ENCODE data around the gene PYDC1.

The PYDC1 gene

GRCh38 chr16:31193874-31194273 lies 23.1 kb downstream of the PYDC1 start:
- Histone ChIP-seq H3K36me3 (ENCODE audit: control insufficient read depth, insufficient read depth, low read length) (peaks cover 84% of the 10 kb centered on the region), H3K27me3 (ENCODE audit: control insufficient read depth, insufficient read depth, low read length) (no peaks in the 10 kb centered on the region), H3K27ac (ENCODE audit: low read depth, low read length) (no peak overlapping the region), H3K4me1 (ENCODE audit: control insufficient read depth, insufficient read depth, low read length) (no peaks in the 10 kb centered on the region), H3K4me3 (ENCODE audit: low read depth, low read length) (no peak overlapping the region), H3K9me3 (ENCODE audit: control insufficient read depth, insufficient read depth, low read length) (no peaks in the 10 kb centered on the region), H3K9ac (ENCODE audit: low read depth, low read length) (no peak overlapping the region)

- H3K9me3 ChIP-seq (ENCODE audit: control insufficient read depth, insufficient read depth, low read length): no peaks in the 10 kb centered on the region
- no peak overlapping the region for H3K9ac ChIP-seq (ENCODE audit: low read depth, low read length)
- no peaks in the 10 kb centered on the region for H3K4me1 ChIP-seq (ENCODE audit: control insufficient read depth, insufficient read depth, low read length)
- no peak overlapping the region for H3K27ac ChIP-seq (ENCODE audit: low read depth, low read length)
- H3K36me3 ChIP-seq (ENCODE audit: control insufficient read depth, insufficient read depth, low read length): peaks cover 92% of the 10 kb centered on the region
- H3K27me3 ChIP-seq (ENCODE audit: control insufficient read depth, insufficient read depth, low read length): no peaks in the 10 kb centered on the region
- H3K4me3 ChIP-seq (ENCODE audit: low read depth, low read length): no peak overlapping the region
Observed at GRCh38 chr16:31192856-31193642, 23.9 kb downstream of the PYDC1 start.

DNA sequence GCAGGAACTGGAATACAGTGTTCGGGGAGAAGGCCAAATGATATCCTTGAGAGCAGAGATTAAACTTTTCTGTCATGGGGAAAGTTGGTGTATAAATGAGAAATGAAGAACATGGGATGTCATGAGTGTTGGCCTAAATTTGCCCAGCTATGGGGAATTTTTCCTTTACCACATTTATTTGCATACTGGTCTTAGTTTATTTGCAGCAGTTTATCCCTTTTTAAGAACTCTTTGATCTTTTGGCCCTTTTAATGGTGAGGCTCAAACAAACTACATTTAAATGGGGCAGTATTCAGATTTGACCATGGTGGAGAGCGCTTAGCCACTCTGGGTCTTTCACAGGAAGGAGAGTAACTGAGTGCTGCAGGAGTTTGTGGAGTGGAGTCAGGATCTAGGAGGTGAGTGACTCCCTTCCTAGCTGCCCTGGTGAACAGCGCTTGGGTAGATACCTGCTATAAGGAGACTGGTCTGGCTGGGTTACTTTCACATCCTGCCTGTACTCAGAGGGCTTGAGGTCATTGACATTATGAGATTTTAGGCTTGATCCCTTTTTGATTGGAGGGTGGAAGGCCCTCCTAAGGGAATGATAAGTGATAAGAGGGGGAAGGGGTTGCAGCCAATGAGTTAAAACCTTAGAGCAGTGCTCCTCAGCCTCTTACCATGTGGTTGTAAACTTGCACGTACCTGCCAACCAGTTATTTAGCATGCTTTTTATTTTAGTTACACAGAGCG lies 25.1 kb downstream of the PYDC1 start:
- Histone ChIP-seq H3K36me3 (ENCODE audit: control insufficient read depth, insufficient read depth, low read length) (peaks cover 98% of the 10 kb centered on the region), H3K4me3 (ENCODE audit: low read depth, low read length) (no peak overlapping the region), H3K4me1 (ENCODE audit: control insufficient read depth, insufficient read depth, low read length) (no peaks in the 10 kb centered on the region), H3K27ac (ENCODE audit: low read depth, low read length) (no peak overlapping the region), H3K27me3 (ENCODE audit: control insufficient read depth, insufficient read depth, low read length) (no peaks in the 10 kb centered on the region), H3K9me3 (ENCODE audit: control insufficient read depth, insufficient read depth, low read length) (no peaks in the 10 kb centered on the region), H3K9ac (ENCODE audit: low read depth, low read length) (no peak overlapping the region)

- Histone ChIP-seq H3K9me3 (ENCODE audit: control insufficient read depth, insufficient read depth, low read length) (no peaks in the 10 kb centered on the region), H3K27ac (ENCODE audit: low read depth, low read length) (no peak overlapping the region), H3K36me3 (ENCODE audit: control insufficient read depth, insufficient read depth, low read length) (peaks cover 99% of the 10 kb centered on the region), H3K27me3 (ENCODE audit: control insufficient read depth, insufficient read depth, low read length) (no peaks in the 10 kb centered on the region), H3K4me1 (ENCODE audit: control insufficient read depth, insufficient read depth, low read length) (no peaks in the 10 kb centered on the region), H3K9ac (ENCODE audit: low read depth, low read length) (no peak overlapping the region), H3K4me3 (ENCODE audit: low read depth, low read length) (no peak overlapping the region)
Observed at GRCh38 chr16:31190818-31191444, 26.0 kb downstream of the PYDC1 start.

DNA sequence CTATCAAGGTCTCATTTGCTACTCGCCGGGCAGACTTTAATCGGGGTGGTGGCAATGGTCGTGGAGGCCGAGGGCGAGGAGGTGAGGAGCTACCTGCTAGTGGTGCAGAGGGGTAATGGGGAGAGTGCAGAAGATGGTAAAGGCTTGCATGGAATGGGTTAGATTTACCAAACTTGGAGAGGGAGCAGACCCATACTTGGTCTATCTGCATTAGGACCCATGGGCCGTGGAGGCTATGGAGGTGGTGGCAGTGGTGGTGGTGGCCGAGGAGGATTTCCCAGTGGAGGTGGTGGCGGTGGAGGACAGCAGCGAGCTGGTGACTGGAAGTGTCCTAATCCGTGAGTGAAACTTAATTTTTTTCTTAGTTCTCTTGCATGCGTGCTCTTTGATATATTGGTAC lies 26.9 kb downstream of the PYDC1 start:
- Histone ChIP-seq H3K4me1 (ENCODE audit: control insufficient read depth, insufficient read depth, low read length) (no peaks in the 10 kb centered on the region), H3K9ac (ENCODE audit: low read depth, low read length) (no peak overlapping the region), H3K36me3 (ENCODE audit: control insufficient read depth, insufficient read depth, low read length) (peaks cover 100% of the 10 kb centered on the region), H3K9me3 (ENCODE audit: control insufficient read depth, insufficient read depth, low read length) (no peaks in the 10 kb centered on the region), H3K27me3 (ENCODE audit: control insufficient read depth, insufficient read depth, low read length) (no peaks in the 10 kb centered on the region), H3K4me3 (ENCODE audit: low read depth, low read length) (no peak overlapping the region), H3K27ac (ENCODE audit: low read depth, low read length) (no peak overlapping the region)

DNA sequence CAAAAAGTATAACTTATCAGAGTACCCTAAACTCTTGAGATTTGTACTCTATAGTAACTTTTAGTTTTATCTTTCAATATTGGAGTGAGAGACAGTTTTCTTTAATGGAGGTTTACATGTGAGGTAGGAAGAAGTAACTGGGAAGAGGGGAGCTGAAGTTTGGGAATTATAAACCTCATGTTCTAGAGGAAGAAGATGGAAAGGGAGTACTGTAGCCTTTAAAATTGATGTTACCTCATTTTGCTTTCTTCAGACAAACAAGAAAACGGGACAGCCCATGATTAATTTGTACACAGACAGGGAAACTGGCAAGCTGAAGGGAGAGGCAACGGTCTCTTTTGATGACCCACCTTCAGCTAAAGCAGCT lies 27.5 kb downstream of the PYDC1 start:
- Histone ChIP-seq H3K27me3 (ENCODE audit: control insufficient read depth, insufficient read depth, low read length) (no peaks in the 10 kb centered on the region), H3K9ac (ENCODE audit: low read depth, low read length) (no peak overlapping the region), H3K36me3 (ENCODE audit: control insufficient read depth, insufficient read depth, low read length) (peaks cover 99% of the 10 kb centered on the region), H3K4me3 (ENCODE audit: low read depth, low read length) (no peak overlapping the region), H3K9me3 (ENCODE audit: control insufficient read depth, insufficient read depth, low read length) (no peaks in the 10 kb centered on the region), H3K4me1 (ENCODE audit: control insufficient read depth, insufficient read depth, low read length) (no peaks in the 10 kb centered on the region), H3K27ac (ENCODE audit: low read depth, low read length) (no peak overlapping the region)

DNA sequence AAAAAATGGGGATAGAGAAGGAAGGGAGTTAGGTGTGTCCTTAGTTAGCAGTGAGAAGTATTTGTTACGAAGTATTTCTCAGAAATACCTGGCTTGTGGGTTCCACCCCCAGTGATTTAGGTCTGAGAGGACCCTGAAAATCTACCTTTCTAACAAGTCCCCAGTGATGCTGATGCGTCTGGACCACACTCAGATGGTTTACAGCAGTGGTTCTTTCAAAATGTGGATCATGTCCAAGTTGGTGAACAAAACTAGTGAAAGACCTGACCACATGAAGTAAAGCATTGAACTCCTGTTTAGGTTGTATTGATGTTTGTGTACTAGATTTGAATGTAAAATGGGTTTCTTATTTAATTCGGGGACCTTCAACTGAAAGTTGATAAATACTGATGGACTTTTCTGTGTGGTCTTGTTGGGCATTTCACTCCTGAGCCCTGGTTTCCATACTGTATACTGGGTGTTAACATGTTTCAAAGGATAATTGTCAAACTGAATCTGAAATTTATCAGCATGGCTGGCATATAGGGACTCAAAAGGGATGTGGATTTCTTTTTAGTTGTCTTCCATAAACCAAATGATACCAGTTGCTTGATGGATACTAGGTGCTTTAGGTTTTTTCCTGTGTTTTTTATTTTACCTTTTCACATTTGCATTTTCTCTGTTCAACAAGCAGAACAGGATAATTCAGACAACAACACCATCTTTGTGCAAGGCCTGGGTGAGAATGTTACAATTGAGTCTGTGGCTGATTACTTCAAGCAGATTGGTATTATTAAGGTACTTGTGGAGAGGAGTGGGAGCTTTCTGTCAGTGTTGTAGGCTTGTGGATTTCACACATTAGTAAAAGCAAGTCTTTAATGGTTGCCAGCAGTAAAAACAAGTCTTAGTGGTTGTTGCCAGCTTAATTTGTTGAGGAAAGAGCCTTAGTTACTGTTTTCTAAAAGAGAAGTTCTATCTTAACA lies 28.2 kb downstream of the PYDC1 start:
- no peak overlapping the region for H3K4me3 ChIP-seq (ENCODE audit: low read depth, low read length)
- H3K4me1 ChIP-seq (ENCODE audit: control insufficient read depth, insufficient read depth, low read length): no peaks in the 10 kb centered on the region
- no peaks in the 10 kb centered on the region for H3K27me3 ChIP-seq (ENCODE audit: control insufficient read depth, insufficient read depth, low read length)
- H3K9me3 ChIP-seq (ENCODE audit: control insufficient read depth, insufficient read depth, low read length): no peaks in the 10 kb centered on the region
- no peak overlapping the region for H3K27ac ChIP-seq (ENCODE audit: low read depth, low read length)
- H3K9ac ChIP-seq (ENCODE audit: low read depth, low read length): no peak overlapping the region
- H3K36me3 ChIP-seq (ENCODE audit: control insufficient read depth, insufficient read depth, low read length): peaks cover 99% of the 10 kb centered on the region

DNA sequence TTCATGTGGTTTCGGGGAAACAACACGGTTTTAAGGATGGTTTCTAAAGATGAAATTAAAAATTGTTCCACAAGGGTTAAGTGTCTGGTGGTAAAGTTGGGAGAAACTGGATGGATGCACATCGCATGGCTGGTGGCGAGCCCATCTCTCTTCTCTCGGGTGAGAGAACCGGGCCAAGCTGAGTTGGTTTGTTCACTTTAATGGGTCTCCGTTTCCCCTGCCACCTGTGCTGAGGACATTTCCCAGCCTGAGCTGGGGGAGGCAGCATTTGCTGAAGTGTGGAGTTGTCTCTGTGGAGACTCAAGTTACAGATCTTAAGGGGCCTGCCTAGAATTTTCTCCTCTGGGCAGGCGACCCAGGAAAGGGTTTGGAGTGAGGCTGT lies 29.1 kb downstream of the PYDC1 start:
- Histone ChIP-seq H3K4me3 (ENCODE audit: low read depth, low read length) (no peak overlapping the region), H3K4me1 (ENCODE audit: control insufficient read depth, insufficient read depth, low read length) (no peaks in the 10 kb centered on the region), H3K9me3 (ENCODE audit: control insufficient read depth, insufficient read depth, low read length) (no peaks in the 10 kb centered on the region), H3K9ac (ENCODE audit: low read depth, low read length) (no peak overlapping the region), H3K27me3 (ENCODE audit: control insufficient read depth, insufficient read depth, low read length) (no peaks in the 10 kb centered on the region), H3K27ac (ENCODE audit: low read depth, low read length) (no peak overlapping the region), H3K36me3 (ENCODE audit: control insufficient read depth, insufficient read depth, low read length) (peaks cover 99% of the 10 kb centered on the region)

DNA sequence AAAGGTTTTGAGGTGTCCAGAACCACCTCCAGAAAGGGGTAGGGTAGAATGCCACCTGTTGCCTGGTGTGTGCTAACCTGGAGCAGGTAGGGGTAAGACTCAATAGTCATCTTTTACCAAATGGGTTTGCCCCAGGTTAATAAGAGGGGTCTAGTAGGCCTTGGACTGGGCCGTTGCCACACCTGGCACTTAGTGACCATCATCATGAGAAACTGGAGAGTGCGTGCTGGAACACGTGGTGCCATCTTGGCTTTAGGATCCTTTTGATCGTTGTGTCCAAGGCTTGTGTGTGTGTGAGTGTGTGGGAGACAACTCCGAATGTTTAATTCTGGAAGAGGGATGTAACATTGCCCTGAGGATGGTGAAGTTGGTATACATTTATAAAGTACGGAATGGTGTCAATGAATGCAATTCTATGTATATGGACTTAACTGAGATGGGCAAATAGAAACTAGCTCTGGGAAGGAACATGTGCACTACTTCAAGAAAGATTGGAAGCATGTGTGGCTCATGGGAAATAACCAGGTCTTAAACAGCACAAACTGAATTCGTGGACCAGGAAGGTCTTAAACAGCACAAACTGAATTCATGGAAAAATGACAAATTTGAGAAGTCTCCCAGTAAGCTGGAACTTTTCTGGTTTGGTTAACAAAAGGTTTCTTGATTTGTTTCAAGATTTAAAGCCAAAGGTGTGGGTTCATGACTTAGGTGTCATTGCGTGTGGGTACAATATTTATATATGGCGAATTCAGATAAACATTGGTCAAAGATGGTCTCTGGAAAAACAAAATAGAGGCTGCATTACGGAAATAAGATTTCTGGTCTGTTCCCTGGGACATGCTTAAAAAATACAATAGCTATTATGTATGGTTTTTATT lies 29.8 kb downstream of the PYDC1 start:
- Histone ChIP-seq H3K4me3 (ENCODE audit: low read depth, low read length) (no peak overlapping the region), H3K36me3 (ENCODE audit: control insufficient read depth, insufficient read depth, low read length) (peaks cover 99% of the 10 kb centered on the region), H3K27ac (ENCODE audit: low read depth, low read length) (no peak overlapping the region)

DNA sequence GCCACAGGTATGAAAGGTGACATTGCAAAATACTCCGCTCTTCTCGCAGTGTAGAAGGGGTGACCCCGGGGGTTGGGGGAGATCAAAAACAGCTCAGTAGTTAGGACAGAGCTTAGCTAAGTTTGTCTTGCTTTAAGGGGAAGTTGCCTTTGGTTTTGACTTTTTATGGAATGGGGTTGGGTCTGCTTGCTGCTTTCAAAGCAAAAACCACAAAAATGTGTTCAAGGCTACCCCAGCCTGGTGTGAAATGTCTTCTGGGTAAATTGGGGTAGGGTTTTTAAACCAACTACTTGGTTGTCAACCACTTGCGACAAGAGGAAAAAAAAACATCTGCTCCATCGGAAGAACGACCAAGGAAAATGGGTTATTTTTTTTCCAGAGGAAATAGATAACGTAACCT lies 30.8 kb downstream of the PYDC1 start:
- peaks cover 6% of the 10 kb centered on the region; the same call in 1 of the 2 replicates for H3K4me1 ChIP-seq (ENCODE audit: control insufficient read depth, insufficient read depth, low read length)
- peaks cover 98% of the 10 kb centered on the region for H3K36me3 ChIP-seq (ENCODE audit: control insufficient read depth, insufficient read depth, low read length)
- H3K9ac ChIP-seq (ENCODE audit: low read depth, low read length): no peak overlapping the region
- no peaks in the 10 kb centered on the region for H3K27me3 ChIP-seq (ENCODE audit: control insufficient read depth, insufficient read depth, low read length)
- no peaks in the 10 kb centered on the region for H3K9me3 ChIP-seq (ENCODE audit: control insufficient read depth, insufficient read depth, low read length)
- no peak overlapping the region for H3K4me3 ChIP-seq (ENCODE audit: low read depth, low read length)
- no peak overlapping the region for H3K27ac ChIP-seq (ENCODE audit: low read depth, low read length)

More for the DNA sequence above, 29.8 kb downstream of the PYDC1 start:
- Histone ChIP-seq H3K9me3 (ENCODE audit: control insufficient read depth, insufficient read depth, low read length) (no peaks in the 10 kb centered on the region), H3K9ac (ENCODE audit: low read depth, low read length) (no peak overlapping the region), H3K4me1 (ENCODE audit: control insufficient read depth, insufficient read depth, low read length) (peaks cover 6% of the 10 kb centered on the region; the same call in 1 of the 2 replicates), H3K27me3 (ENCODE audit: control insufficient read depth, insufficient read depth, low read length) (no peaks in the 10 kb centered on the region)
